Fibroblast of villous mesenchyme (primary cell): Measurements from ENCODE around the gene ZNF341. TPM values are rescaled to one million over a fixed set of nuclear protein-coding genes. Genes with fewer than 3 reads are reported as not detected.

Experiments used
- DNase-seq: peaks from one replicate; pipeline ENCODE4 v3.0.0-alpha.2; 2010; ENCODE audit warnings: low read depth
- H3K4me3 ChIP-seq: 2 replicates; pipeline ENCODE4 v1.5.1; 2011; ENCODE audit warnings: low read depth, mild to moderate bottlenecking, low read length
- CTCF ChIP-seq: IDR thresholded peaks from 2 replicates; pipeline ENCODE4 v1.5.1; 2012; ENCODE audit warnings: low read depth, mild to moderate bottlenecking, low read length; ENCODE audit not compliant: insufficient read depth
- total RNA-seq: library from RNA; depleted of rRNA; stranded (reverse); fragments of >200 nt; gene quantifications from 2 replicates; pipeline ENCODE4 v1.2.3, GENCODE V29; 2012

Gene ZNF341
- 0.64 and 1.3 TPM in 2 replicates for total RNA-seq

- DNase-seq: peak; percentile 89
- TF ChIP-seq CTCF: peak; percentile 76
Measured at GRCh38 chr20:33731693-33732165, at the start of gene ZNF341. ZNF341 (plus strand) TSS chr20:33731996; CDS start chr20:33732022, 26 bp downstream.

GRCh38 chr20:33684533-33685327 lies 47.1 kb upstream of the ZNF341 start:
- DNase-seq: no peak
- TF ChIP-seq CTCF: no peak
- H3K4me3 ChIP-seq: peak overlapping the region; percentile 54

More at GRCh38 chr20:33731693-33732165, at the start of gene ZNF341:
- peak within 1 kb of the TSS; percentile 61 for H3K4me3 ChIP-seq

GRCh38 chr20:33685328-33686099 lies 46.3 kb upstream of the ZNF341 start:
- peak; percentile 22 for DNase-seq
- no peak for TF ChIP-seq CTCF
- H3K4me3 ChIP-seq: peak overlapping the region; percentile 54

GRCh38 chr20:33686100-33686983 lies 45.5 kb upstream of the ZNF341 start, which contains the start of gene E2F1:
E2F1 (minus strand) TSS chr20:33686385; CDS start chr20:33686264, 121 bp downstream.
- TF ChIP-seq CTCF: peak; percentile 27
- DNase-seq: peak; percentile 91
- H3K4me3 ChIP-seq: peak within 1 kb of the TSS; percentile 54

GRCh38 chr20:33686984-33687366 lies 44.8 kb upstream of the ZNF341 start:
- TF ChIP-seq CTCF: no peak
- no peak for DNase-seq
- peak overlapping the region; percentile 50 for H3K4me3 ChIP-seq

GRCh38 chr20:33687370-33687915 lies 44.4 kb upstream of the ZNF341 start:
- peak; percentile 39 for DNase-seq
- H3K4me3 ChIP-seq: no peak overlapping the region
- no peak for TF ChIP-seq CTCF
